NCI-H1417 treated with DMSO at 0.1 percent for 48 hours (cell line): ENCODE measurements around the gene ALDH2.
"Not testable (repeated sequence)": the region's sequence is repeated elsewhere in the genome, so short reads cannot be mapped to it uniquely, and the experiment has no call there.

ENCODE experiments used
- DNase-seq: peaks from one replicate; lab custom pipeline; 2025; lab: John Stamatoyannopoulos, UW

The ALDH2 gene

GRCh38 chr12:111789779-111790178 lies 23.0 kb downstream of the ALDH2 start:
- DNase-seq: no peak

DNA sequence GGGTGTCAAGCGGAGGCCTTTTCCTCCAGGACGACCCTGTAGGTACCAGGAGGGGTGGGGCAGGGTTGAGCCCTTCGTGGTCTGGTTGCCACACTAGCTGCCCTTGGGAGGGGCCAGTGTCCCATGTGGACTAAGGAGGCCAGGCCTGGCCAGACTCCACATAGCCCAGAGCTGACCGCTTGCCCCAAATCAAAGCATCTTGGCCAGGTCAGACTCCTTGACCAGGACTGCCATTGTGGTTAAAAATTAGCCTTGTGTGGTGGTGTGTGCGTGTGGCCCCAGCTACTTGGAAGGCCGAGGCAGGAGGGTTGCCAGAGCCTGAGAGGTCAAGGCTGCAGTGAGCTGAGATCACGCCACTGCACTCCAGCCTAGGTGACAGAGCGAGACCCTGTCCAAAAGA lies 24.8 kb downstream of the ALDH2 start:
- no peak for DNase-seq

GRCh38 chr12:111792155-111792855 lies 25.6 kb downstream of the ALDH2 start:
- no peak for DNase-seq

DNA sequence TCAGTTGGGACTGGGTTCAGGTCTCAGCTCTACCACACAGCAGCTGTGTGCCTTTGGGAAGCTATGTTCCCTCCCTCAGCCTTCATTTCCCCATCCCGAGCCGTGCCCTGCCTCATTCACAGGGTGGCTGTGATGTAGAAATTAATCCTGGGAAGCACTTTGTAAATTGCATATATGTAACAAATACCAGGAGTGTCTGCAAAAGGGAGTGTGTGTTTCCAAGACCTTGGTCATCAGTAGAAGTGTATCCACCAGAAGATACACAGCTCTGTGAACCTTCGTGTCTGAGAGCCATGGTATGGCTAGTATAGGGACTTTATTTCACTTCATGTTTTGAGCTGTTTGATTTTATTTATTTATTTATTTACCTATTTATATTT lies 26.1 kb downstream of the ALDH2 start:
- no peak for DNase-seq

- DNase-seq: no peak
These were observed 31.4 kb downstream of the ALDH2 start for GRCh38 chr12:111798182-111798581.

GRCh38 chr12:111799758-111800157 lies 33.0 kb downstream of the ALDH2 start:
- DNase-seq: no peak

DNA sequence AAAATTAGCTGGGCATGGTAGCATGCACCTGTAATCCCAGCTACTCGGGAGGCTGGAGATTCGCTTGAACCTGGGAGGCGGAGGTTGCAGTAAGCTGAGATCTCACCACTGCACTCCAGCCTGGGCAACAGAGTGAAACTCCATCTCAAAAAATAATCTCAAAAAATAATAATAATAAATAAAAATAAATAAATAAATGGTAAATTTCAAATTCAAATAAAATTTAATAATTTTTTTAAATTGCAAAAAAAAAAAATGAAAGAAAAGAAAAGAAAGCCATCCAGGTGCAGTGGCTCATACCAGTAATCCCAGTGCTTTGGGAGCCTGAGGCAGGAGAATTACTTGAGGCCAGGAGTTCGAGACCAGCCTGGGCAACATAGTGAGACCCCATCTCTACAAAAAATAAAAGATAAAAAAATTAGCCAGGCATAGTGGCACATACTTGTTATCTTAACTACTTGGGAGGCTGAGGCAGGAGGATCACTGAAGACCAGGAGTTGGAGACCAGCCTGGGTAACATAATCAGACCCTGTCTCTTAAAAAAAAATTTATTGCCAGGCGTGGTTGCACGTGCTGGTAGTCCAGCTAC lies 36.4 kb downstream of the ALDH2 start:
- no peak for DNase-seq

- DNase-seq: no peak
These were observed 37.1 kb downstream of the ALDH2 start for GRCh38 chr12:111803851-111804250.

GRCh38 chr12:111806304-111806703 lies 39.6 kb downstream of the ALDH2 start:
- DNase-seq: no peak

GRCh38 chr12:111807232-111807631 lies 40.5 kb downstream of the ALDH2 start:
- no peak for DNase-seq

DNA sequence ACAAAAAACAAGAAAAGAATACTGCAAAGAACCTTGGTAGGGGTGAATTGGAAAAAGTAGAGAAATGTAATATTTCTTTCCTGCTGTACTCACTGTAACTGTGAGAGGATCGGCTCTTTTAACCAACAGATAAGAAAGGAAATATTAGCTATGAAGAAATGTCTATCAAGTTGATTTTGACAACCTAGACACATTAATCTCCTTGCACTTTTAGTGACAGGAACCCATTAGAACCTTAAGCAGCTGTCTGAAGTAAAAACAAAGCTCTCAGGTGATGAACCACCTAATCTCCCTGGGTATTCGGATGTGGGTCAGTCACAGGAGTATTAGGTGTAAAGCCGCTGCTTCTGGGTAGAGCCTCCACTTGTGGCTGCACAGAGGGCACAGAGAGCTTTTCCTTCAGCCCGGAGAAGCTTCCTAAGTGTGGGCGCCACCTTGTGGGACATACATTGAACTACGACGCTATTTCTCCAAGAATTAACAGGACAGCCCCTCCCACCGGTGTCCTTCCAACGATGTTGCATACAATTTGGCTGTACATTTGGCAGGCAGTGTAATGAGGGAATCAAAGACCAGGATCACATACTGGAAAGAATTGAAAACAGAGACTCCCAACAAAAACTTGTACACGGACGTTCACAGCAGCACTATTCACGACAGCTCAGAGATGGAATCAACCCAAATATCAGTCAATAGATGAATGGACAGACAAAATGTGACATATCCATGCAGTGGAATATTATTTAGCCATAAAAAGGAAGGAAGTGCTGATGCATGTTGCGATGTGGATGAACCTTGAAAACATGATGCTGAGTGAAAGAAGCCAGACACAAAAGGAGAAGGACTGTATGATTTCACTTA lies 46.4 kb downstream of the ALDH2 start:
- DNase-seq: peak; percentile 30

DNA sequence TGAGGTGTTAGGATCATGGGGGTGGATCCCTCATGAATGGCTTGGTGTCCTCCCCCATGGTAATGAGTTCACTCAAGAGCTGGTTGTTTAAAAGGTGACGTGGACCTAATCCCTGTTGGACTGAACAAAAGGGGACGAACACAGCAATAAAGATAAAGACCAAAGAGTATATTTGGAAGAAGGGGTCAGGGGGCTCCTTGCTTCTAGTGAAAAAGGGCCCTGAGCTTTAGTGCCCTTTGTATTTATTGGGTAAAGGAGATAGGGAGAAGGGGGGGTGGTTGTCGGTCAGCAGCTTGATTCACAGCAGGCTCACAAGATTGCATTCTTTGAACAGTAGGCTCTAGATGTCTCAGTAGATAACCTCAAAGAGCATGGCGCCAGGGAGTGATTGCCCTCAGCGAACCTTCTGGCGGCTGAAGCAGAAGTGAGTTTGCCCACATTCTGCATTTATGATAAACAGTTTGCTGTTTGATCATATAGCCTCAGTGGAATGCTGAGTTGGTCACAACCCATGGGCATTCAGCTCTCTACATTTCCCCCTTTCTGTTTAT lies 49.4 kb downstream of the ALDH2 start:
- DNase-seq: no peak

DNA sequence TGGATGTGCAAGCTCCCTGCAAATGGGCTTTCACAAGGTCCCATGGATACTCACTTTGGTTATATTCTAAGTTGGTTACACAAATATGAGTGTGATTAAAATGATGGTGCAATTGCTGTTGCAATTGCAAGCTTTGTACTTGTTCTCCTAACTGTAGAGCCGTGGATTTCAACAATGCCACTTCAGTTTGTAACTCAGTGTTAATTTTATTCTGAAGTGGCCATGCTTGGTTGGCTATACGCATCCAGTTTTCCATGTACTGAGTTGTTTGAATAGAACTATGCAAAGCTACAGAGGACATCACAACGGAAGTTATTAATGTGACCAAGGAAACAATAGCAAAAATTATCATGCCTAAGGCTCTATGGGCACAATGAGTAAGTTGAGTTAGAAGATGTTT lies 50.2 kb downstream of the ALDH2 start:
- DNase-seq: not testable (repeated sequence)

GRCh38 chr12:111818340-111818739 lies 51.6 kb downstream of the ALDH2 start:
- no peak for DNase-seq

GRCh38 chr12:111819191-111820158 lies 52.7 kb downstream of the ALDH2 start:
- DNase-seq: peak; percentile 74

DNA sequence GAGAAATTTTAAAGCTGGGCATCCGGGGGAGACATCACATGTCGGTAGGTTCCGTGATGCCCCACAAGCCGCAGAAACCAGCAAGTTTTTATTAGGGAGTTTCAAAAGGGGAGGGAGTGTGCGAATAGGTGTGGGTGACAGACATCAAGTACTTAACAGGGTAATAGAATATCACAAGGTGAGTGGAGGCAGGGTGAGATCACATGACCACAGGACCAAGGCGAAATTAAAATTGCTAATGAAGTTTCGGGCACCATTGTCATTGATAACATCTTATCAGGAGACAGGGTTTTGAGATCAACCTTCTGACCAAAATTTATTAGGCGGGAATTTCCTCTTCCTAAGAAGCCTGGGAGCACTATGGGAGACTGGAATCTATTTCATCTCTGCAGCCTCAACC lies 54.1 kb downstream of the ALDH2 start:
- DNase-seq: not testable (repeated sequence)

DNA sequence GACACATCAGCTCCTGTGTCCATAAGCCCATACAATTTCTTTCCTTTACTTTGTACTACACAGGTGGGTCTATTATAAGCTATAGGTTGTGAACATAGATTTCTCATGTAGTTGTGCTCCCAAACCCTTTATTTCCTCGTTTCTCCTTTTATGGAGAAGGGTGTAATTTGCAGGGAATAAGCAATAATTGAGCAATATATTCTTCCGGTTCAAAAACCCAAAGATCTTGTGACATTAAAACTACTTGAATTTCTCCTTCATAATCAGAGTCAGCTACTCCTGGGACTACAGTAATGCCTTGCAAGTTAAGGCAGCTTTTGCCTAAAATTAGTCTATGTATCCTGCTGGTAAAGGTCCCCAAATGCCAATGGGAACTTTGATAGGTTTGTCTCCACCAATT lies 56.2 kb downstream of the ALDH2 start:
- no peak for DNase-seq

- no peak for DNase-seq
These were observed 57.2 kb downstream of the ALDH2 start for GRCh38 chr12:111823891-111824290.

DNA sequence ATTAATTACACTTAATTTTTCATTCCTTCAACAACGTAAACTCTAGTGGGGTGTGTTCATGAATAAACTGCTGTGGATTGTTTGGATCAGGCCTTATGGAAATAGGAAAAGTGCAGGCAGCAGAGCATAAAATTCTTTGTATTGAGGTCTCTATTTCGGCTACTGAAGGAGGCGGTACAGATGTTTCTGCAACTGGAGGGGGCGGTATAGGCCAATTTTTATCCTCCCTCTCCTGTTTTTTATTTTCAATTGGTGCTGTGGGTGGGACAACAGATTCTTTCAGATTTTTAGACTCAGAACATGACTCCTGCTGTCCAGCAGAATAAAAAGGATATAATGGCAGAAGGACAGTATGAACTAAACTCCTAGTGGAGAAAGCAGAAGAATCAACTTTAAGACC lies 57.6 kb downstream of the ALDH2 start:
- not testable (repeated sequence) for DNase-seq

GRCh38 chr12:111825509-111825908 lies 58.8 kb downstream of the ALDH2 start:
- no peak for DNase-seq

- DNase-seq: no peak
These were observed 59.6 kb downstream of the ALDH2 start for GRCh38 chr12:111826316-111826715.

DNA sequence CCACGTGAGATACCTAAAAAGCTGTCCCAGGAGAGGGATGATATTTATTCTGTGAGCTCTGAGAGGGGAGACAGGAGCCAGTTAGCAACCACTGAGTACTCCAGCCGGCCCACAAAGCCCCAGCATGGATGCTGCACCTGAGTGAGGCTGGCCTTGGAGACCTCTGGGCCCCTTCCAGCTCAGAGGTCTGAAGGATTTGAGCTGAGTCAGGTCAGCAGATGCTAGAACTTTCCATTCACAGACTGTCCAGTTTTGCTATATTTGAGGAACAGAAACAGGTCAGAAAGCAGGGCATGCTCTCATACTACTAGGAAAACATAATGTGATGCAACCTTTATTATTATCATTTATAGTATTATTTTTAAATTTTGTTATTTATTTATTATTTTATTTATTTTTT lies 60.3 kb downstream of the ALDH2 start:
- no peak for DNase-seq
